ENCODE results near the gene PLBD1.

Gene PLBD1

GRCh38 chr12:14564336-14564959, 3.2 kb downstream of the PLBD1 start:
- no peak overlapping the region for H3K27ac ChIP-seq (ENCODE audit: low read depth, low read length)
- no peak overlapping the region for H3K9ac ChIP-seq (ENCODE audit: low read depth, low read length)
- no peaks in the 10 kb centered on the region for H3K36me3 ChIP-seq (ENCODE audit: control insufficient read depth, insufficient read depth, low read length)
- H3K9me3 ChIP-seq (ENCODE audit: control insufficient read depth, insufficient read depth, low read length), result no peaks in the 10 kb centered on the region
- H3K27me3 ChIP-seq (ENCODE audit: control insufficient read depth, insufficient read depth, low read length), result peaks cover 5% of the 10 kb centered on the region; the same call in 1 of the 2 replicates
- no peaks in the 10 kb centered on the region for H3K4me1 ChIP-seq (ENCODE audit: control insufficient read depth, insufficient read depth, low read length)
- H3K4me3 ChIP-seq (ENCODE audit: low read depth, low read length), result no peak overlapping the region

- no peak overlapping the region for H3K27ac ChIP-seq (ENCODE audit: low read depth, low read length)
- no peak overlapping the region for H3K9ac ChIP-seq (ENCODE audit: low read depth, low read length)
- H3K27me3 ChIP-seq (ENCODE audit: control insufficient read depth, insufficient read depth, low read length), result 0 out of 2 replicates have a peak, but pooled peaks cover 2% of the 10 kb centered on the region
- no peaks in the 10 kb centered on the region for H3K36me3 ChIP-seq (ENCODE audit: control insufficient read depth, insufficient read depth, low read length)
- no peak overlapping the region for H3K4me3 ChIP-seq (ENCODE audit: low read depth, low read length)
- no peaks in the 10 kb centered on the region for H3K9me3 ChIP-seq (ENCODE audit: control insufficient read depth, insufficient read depth, low read length)
- H3K4me1 ChIP-seq (ENCODE audit: control insufficient read depth, insufficient read depth, low read length), result no peaks in the 10 kb centered on the region
Measured at GRCh38 chr12:14563046-14563445, 4.6 kb downstream of the PLBD1 start.

GRCh38 chr12:14562279-14562678, 5.4 kb downstream of the PLBD1 start:
- Histone ChIP-seq H3K9me3 (ENCODE audit: control insufficient read depth, insufficient read depth, low read length) (no peaks in the 10 kb centered on the region), H3K27ac (ENCODE audit: low read depth, low read length) (no peak overlapping the region), H3K36me3 (ENCODE audit: control insufficient read depth, insufficient read depth, low read length) (no peaks in the 10 kb centered on the region), H3K9ac (ENCODE audit: low read depth, low read length) (no peak overlapping the region), H3K4me1 (ENCODE audit: control insufficient read depth, insufficient read depth, low read length) (no peaks in the 10 kb centered on the region), H3K4me3 (ENCODE audit: low read depth, low read length) (no peak overlapping the region), H3K27me3 (ENCODE audit: control insufficient read depth, insufficient read depth, low read length) (0 out of 2 replicates have a peak, but pooled peaks cover 2% of the 10 kb centered on the region)

GRCh38 chr12:14561677-14562238, 5.9 kb downstream of the PLBD1 start:
- Histone ChIP-seq H3K4me3 (ENCODE audit: low read depth, low read length) (no peak overlapping the region), H3K27ac (ENCODE audit: low read depth, low read length) (no peak overlapping the region), H3K4me1 (ENCODE audit: control insufficient read depth, insufficient read depth, low read length) (no peaks in the 10 kb centered on the region), H3K36me3 (ENCODE audit: control insufficient read depth, insufficient read depth, low read length) (no peaks in the 10 kb centered on the region), H3K27me3 (ENCODE audit: control insufficient read depth, insufficient read depth, low read length) (0 out of 2 replicates have a peak, but pooled peaks cover under 1% of the 10 kb centered on the region), H3K9ac (ENCODE audit: low read depth, low read length) (no peak overlapping the region), H3K9me3 (ENCODE audit: control insufficient read depth, insufficient read depth, low read length) (no peaks in the 10 kb centered on the region)

GRCh38 chr12:14560904-14561574, 6.6 kb downstream of the PLBD1 start:
- H3K4me3 ChIP-seq (ENCODE audit: low read depth, low read length), result no peak overlapping the region
- H3K9me3 ChIP-seq (ENCODE audit: control insufficient read depth, insufficient read depth, low read length), result no peaks in the 10 kb centered on the region
- H3K9ac ChIP-seq (ENCODE audit: low read depth, low read length), result no peak overlapping the region
- no peak overlapping the region for H3K27ac ChIP-seq (ENCODE audit: low read depth, low read length)
- H3K36me3 ChIP-seq (ENCODE audit: control insufficient read depth, insufficient read depth, low read length), result no peaks in the 10 kb centered on the region
- no peaks in the 10 kb centered on the region for H3K27me3 ChIP-seq (ENCODE audit: control insufficient read depth, insufficient read depth, low read length)
- H3K4me1 ChIP-seq (ENCODE audit: control insufficient read depth, insufficient read depth, low read length), result no peaks in the 10 kb centered on the region

GRCh38 chr12:14558473-14558959, 9.2 kb downstream of the PLBD1 start:
- no peak overlapping the region for H3K4me3 ChIP-seq (ENCODE audit: low read depth, low read length)
- H3K27me3 ChIP-seq (ENCODE audit: control insufficient read depth, insufficient read depth, low read length), result no peaks in the 10 kb centered on the region
- H3K9me3 ChIP-seq (ENCODE audit: control insufficient read depth, insufficient read depth, low read length), result no peaks in the 10 kb centered on the region
- no peak overlapping the region for H3K27ac ChIP-seq (ENCODE audit: low read depth, low read length)
- no peaks in the 10 kb centered on the region for H3K36me3 ChIP-seq (ENCODE audit: control insufficient read depth, insufficient read depth, low read length)
- no peak overlapping the region for H3K9ac ChIP-seq (ENCODE audit: low read depth, low read length)
- H3K4me1 ChIP-seq (ENCODE audit: control insufficient read depth, insufficient read depth, low read length), result no peaks in the 10 kb centered on the region

- no peaks in the 10 kb centered on the region for H3K27me3 ChIP-seq (ENCODE audit: control insufficient read depth, insufficient read depth, low read length)
- no peaks in the 10 kb centered on the region for H3K4me1 ChIP-seq (ENCODE audit: control insufficient read depth, insufficient read depth, low read length)
- no peaks in the 10 kb centered on the region for H3K9me3 ChIP-seq (ENCODE audit: control insufficient read depth, insufficient read depth, low read length)
- H3K27ac ChIP-seq (ENCODE audit: low read depth, low read length), result no peak overlapping the region
- H3K4me3 ChIP-seq (ENCODE audit: low read depth, low read length), result no peak overlapping the region
- no peak overlapping the region for H3K9ac ChIP-seq (ENCODE audit: low read depth, low read length)
- H3K36me3 ChIP-seq (ENCODE audit: control insufficient read depth, insufficient read depth, low read length), result no peaks in the 10 kb centered on the region
Measured at GRCh38 chr12:14557966-14558365, 9.7 kb downstream of the PLBD1 start.

GRCh38 chr12:14554281-14555007, 13.2 kb downstream of the PLBD1 start:
- Histone ChIP-seq H3K4me1 (ENCODE audit: control insufficient read depth, insufficient read depth, low read length) (no peaks in the 10 kb centered on the region), H3K27ac (ENCODE audit: low read depth, low read length) (no peak overlapping the region), H3K9ac (ENCODE audit: low read depth, low read length) (no peak overlapping the region), H3K36me3 (ENCODE audit: control insufficient read depth, insufficient read depth, low read length) (no peaks in the 10 kb centered on the region), H3K27me3 (ENCODE audit: control insufficient read depth, insufficient read depth, low read length) (no peaks in the 10 kb centered on the region), H3K4me3 (ENCODE audit: low read depth, low read length) (no peak overlapping the region), H3K9me3 (ENCODE audit: control insufficient read depth, insufficient read depth, low read length) (no peaks in the 10 kb centered on the region)

GRCh38 chr12:14548609-14549008, 19.1 kb downstream of the PLBD1 start:
- no peak overlapping the region for H3K27ac ChIP-seq (ENCODE audit: low read depth, low read length)
- H3K27me3 ChIP-seq (ENCODE audit: control insufficient read depth, insufficient read depth, low read length), result no peaks in the 10 kb centered on the region
- no peaks in the 10 kb centered on the region for H3K4me1 ChIP-seq (ENCODE audit: control insufficient read depth, insufficient read depth, low read length)
- H3K9ac ChIP-seq (ENCODE audit: low read depth, low read length), result no peak overlapping the region
- H3K9me3 ChIP-seq (ENCODE audit: control insufficient read depth, insufficient read depth, low read length), result no peaks in the 10 kb centered on the region
- no peak overlapping the region for H3K4me3 ChIP-seq (ENCODE audit: low read depth, low read length)
- no peaks in the 10 kb centered on the region for H3K36me3 ChIP-seq (ENCODE audit: control insufficient read depth, insufficient read depth, low read length)

- Histone ChIP-seq H3K9ac (ENCODE audit: low read depth, low read length) (no peak overlapping the region), H3K27me3 (ENCODE audit: control insufficient read depth, insufficient read depth, low read length) (no peaks in the 10 kb centered on the region), H3K36me3 (ENCODE audit: control insufficient read depth, insufficient read depth, low read length) (no peaks in the 10 kb centered on the region), H3K4me3 (ENCODE audit: low read depth, low read length) (no peak overlapping the region), H3K27ac (ENCODE audit: low read depth, low read length) (no peak overlapping the region), H3K4me1 (ENCODE audit: control insufficient read depth, insufficient read depth, low read length) (no peaks in the 10 kb centered on the region), H3K9me3 (ENCODE audit: control insufficient read depth, insufficient read depth, low read length) (no peaks in the 10 kb centered on the region)
Measured at GRCh38 chr12:14547571-14547970, 20.1 kb downstream of the PLBD1 start.
